IMR-90 (cell line): Measurements from ENCODE around the gene VSIR. TPM values are rescaled to one million over a fixed set of nuclear protein-coding genes. Genes with fewer than 3 reads are reported as not detected.

Experiments
- ATAC-seq: fragments of 200-7000 bp; cut with Tn5 transposase; 2 replicates; pipeline ENCODE4 v1.9.1; 2020; ENCODE audit warnings: low read depth, mild to moderate bottlenecking, moderate library complexity
- BruUV-seq: library from RNA; stranded (reverse); fragments of 400-500 nt; replicated peaks from 2 replicates; lab custom pipeline; 2021; lab: Mats Ljungman, UMichigan
- CTCF ChIA-PET: fragments of 300-600 bp; formaldehyde crosslinking; extraction: SDS; loops from one replicate; lab custom pipeline; 2021; ENCODE audit warnings: antibody characterized with exemption; lab: Yijun Ruan, JAX
- POLR2A ChIA-PET: fragments of 300-600 bp; sonication (Branson Sonifier 250); formaldehyde crosslinking; loops from one replicate; lab custom pipeline; 2022; ENCODE audit warnings: antibody characterized with exemption; ENCODE audit not compliant: unreplicated experiment; lab: Charles Lee
- DNase-seq: peaks from one replicate; pipeline ENCODE4 v3.0.0; 2013
- H2AFZ ChIP-seq: replicated peaks from 2 replicates; pipeline ENCODE3; 2013; ENCODE audit warnings: low read length, mild to moderate bottlenecking; ENCODE audit not compliant: poor library complexity
- H2AK5ac ChIP-seq: 2 replicates; pipeline ENCODE4 v1.6.1; 2013; ENCODE audit warnings: low read depth, low read length, inconsistent platforms
- H2AK9ac ChIP-seq: replicated peaks from 2 replicates; pipeline ENCODE3; 2013; ENCODE audit warnings: mild to moderate bottlenecking, low read depth, low read length, moderate library complexity; ENCODE audit not compliant: poor library complexity
- H2BK120ac ChIP-seq: 2 replicates; pipeline ENCODE4 v1.6.1; 2013; ENCODE audit warnings: low read depth, low read length, inconsistent platforms
- H2BK15ac ChIP-seq: 3 replicates; pipeline ENCODE4 v1.6.1; 2013; ENCODE audit warnings: low read depth, low read length, inconsistent platforms
- H2BK20ac ChIP-seq: 2 replicates; pipeline ENCODE4 v1.6.1; 2013; ENCODE audit warnings: low read depth, mild to moderate bottlenecking, inconsistent platforms, low read length, moderate library complexity
- H2BK5ac ChIP-seq: 2 replicates; pipeline ENCODE4 v1.6.1; 2013; ENCODE audit warnings: mild to moderate bottlenecking, low read depth, low read length, inconsistent platforms; ENCODE audit not compliant: poor library complexity, severe bottlenecking
- H3K14ac ChIP-seq: replicated peaks from 2 replicates; pipeline ENCODE4 v1.6.1; 2013; ENCODE audit warnings: low read depth, low read length, inconsistent platforms
- H3K18ac ChIP-seq: 2 replicates; pipeline ENCODE4 v1.6.1; 2013; ENCODE audit warnings: low read depth, low read length, control low read depth
- H3K23ac ChIP-seq: 2 replicates; pipeline ENCODE4 v1.6.1; 2013; ENCODE audit warnings: low read depth, low read length, inconsistent platforms
- H3K27ac ChIP-seq: 2 replicates; pipeline ENCODE4 v1.5.1; 2013; ENCODE audit warnings: mild to moderate bottlenecking, control low read depth, low read length; ENCODE audit not compliant: insufficient read depth
- H3K27me3 ChIP-seq: 2 replicates; pipeline ENCODE4 v1.6.1; 2013; ENCODE audit warnings: low read length; ENCODE audit not compliant: control insufficient read depth, insufficient read depth
- H3K36me3 ChIP-seq: 2 replicates; pipeline ENCODE4 v1.6.1; 2013; ENCODE audit warnings: low read length, mixed read lengths; ENCODE audit not compliant: control insufficient read depth, insufficient read depth
- H3K4ac ChIP-seq: 2 replicates; pipeline ENCODE4 v1.6.1; 2013; ENCODE audit warnings: low read depth, low read length, inconsistent platforms
- H3K4me1 ChIP-seq: 2 replicates; pipeline ENCODE4 v1.6.1; 2013; ENCODE audit warnings: low read length, mixed read lengths; ENCODE audit not compliant: control insufficient read depth, insufficient read depth
- H3K4me2 ChIP-seq: 2 replicates; pipeline ENCODE4 v1.6.1; 2013; ENCODE audit warnings: low read depth, mild to moderate bottlenecking, control low read depth, low read length, moderate library complexity
- H3K4me3 ChIP-seq: 2 replicates; pipeline ENCODE4 v1.5.1; 2013; ENCODE audit warnings: low read depth, mild to moderate bottlenecking, control low read depth, low read length, moderate library complexity; ENCODE audit not compliant: insufficient read depth
- H3K56ac ChIP-seq: 2 replicates; pipeline ENCODE4 v1.6.1; 2013; ENCODE audit warnings: low read length, inconsistent platforms; ENCODE audit not compliant: insufficient read depth; ENCODE audit errors: extremely low read depth
- H3K79me1 ChIP-seq, 2 experiments: 2 replicates each; pipeline ENCODE4 v1.6.1; 2013; ENCODE audit warnings: low read length in 2 of 2, inconsistent platforms in 1 of 2, low read depth in 1 of 2
- H3K9ac ChIP-seq: 2 replicates; pipeline ENCODE4 v1.6.1; 2013; ENCODE audit warnings: low read depth, low read length, control low read depth
- H3K9me1 ChIP-seq: 2 replicates; pipeline ENCODE4 v1.6.1; 2013; ENCODE audit warnings: low read length, inconsistent platforms; ENCODE audit not compliant: insufficient read depth
- H3K9me3 ChIP-seq: 2 replicates; pipeline ENCODE4 v1.6.1; 2013; ENCODE audit warnings: low read length; ENCODE audit not compliant: control insufficient read depth, insufficient read depth
- H4K20me1 ChIP-seq: 2 replicates; pipeline ENCODE4 v1.6.1; 2013; ENCODE audit warnings: low read length, inconsistent platforms; ENCODE audit not compliant: insufficient read depth
- H4K5ac ChIP-seq: 2 replicates; pipeline ENCODE4 v1.6.1; 2013; ENCODE audit warnings: mild to moderate bottlenecking, low read depth, low read length, control low read depth
- H4K8ac ChIP-seq, 2 experiments: 2 replicates each; pipeline ENCODE4 v1.6.1; 2013; ENCODE audit warnings: low read depth in 2 of 2, low read length in 2 of 2, control low read depth in 1 of 2, inconsistent platforms in 1 of 2
- H4K91ac ChIP-seq: 2 replicates; pipeline ENCODE4 v1.6.1; 2013; ENCODE audit warnings: low read depth, low read length, inconsistent platforms; ENCODE audit not compliant: insufficient read depth
- CEBPB ChIP-seq: IDR thresholded peaks from 2 replicates; pipeline ENCODE4 v1.6.1; 2012; ENCODE audit warnings: low read depth, low read length, improper control_type of control experiment
- CTCF ChIP-seq: conservative IDR thresholded peaks from 2 replicates; pipeline ENCODE4 v1.5.1; 2012; ENCODE audit warnings: mild to moderate bottlenecking, low read depth, low read length, improper control_type of control experiment
- ELK1 ChIP-seq: fragments of 150-350 bp; IDR thresholded peaks from 2 replicates; pipeline ENCODE4 v1.6.1; 2016; ENCODE audit warnings: low read depth, mild to moderate bottlenecking, low read length, moderate library complexity, borderline replicate concordance
- FOS ChIP-seq: fragments of 150-350 bp; IDR thresholded peaks from 2 replicates; pipeline ENCODE4 v1.6.1; 2016; ENCODE audit warnings: low read depth, low read length
- MAFK ChIP-seq: IDR thresholded peaks from 2 replicates; pipeline ENCODE4 v1.6.1; 2012; ENCODE audit warnings: low read depth, low read length, improper control_type of control experiment
- MAZ ChIP-seq: IDR thresholded peaks from 2 replicates; pipeline ENCODE4 v1.6.1; 2012; ENCODE audit warnings: low read depth, mild to moderate bottlenecking, low read length, improper control_type of control experiment, moderate library complexity, borderline replicate concordance
- MXI1 ChIP-seq: IDR thresholded peaks from 2 replicates; pipeline ENCODE4 v1.6.1; 2012; ENCODE audit warnings: low read depth, mild to moderate bottlenecking, low read length, moderate library complexity, borderline replicate concordance
- NFE2L2 ChIP-seq: fragments of 150-350 bp; IDR thresholded peaks from 2 replicates; pipeline ENCODE4 v1.6.1; 2016; ENCODE audit warnings: low read depth, mild to moderate bottlenecking, low read length
- POLR2A ChIP-seq: IDR thresholded peaks from 2 replicates; pipeline ENCODE4 v1.6.1; 2012; ENCODE audit warnings: mild to moderate bottlenecking, low read depth, low read length
- RAD21 ChIP-seq: IDR thresholded peaks from 2 replicates; pipeline ENCODE4 v1.6.1; 2012; ENCODE audit warnings: low read length, improper control_type of control experiment
- RCOR1 ChIP-seq: IDR thresholded peaks from 2 replicates; pipeline ENCODE4 v1.6.1; 2012; ENCODE audit warnings: mild to moderate bottlenecking, low read length, improper control_type of control experiment; ENCODE audit not compliant: insufficient replicate concordance
- USF2 ChIP-seq: fragments of 150-350 bp; IDR thresholded peaks from 2 replicates; pipeline ENCODE4 v1.6.1; 2017; ENCODE audit warnings: mild to moderate bottlenecking, antibody characterized with exemption, low read length, low read depth
- WGBS, 2 experiments: methylation state at CpG; one replicate each; pipeline versions ENCODE4 v1.1.5 to v1.1.7; 2013; ENCODE audit warnings: missing lambda C conversion rate in 2 of 2; ENCODE audit not compliant: insufficient read length in 1 of 2; ENCODE audit errors: extremely low coverage in 2 of 2; 5-methylcytosine and 5-hydroxymethylcytosine counted together
- dilution Hi-C: fragments of 300-500 bp; cut with HindIII; formaldehyde crosslinking; loops from one replicate; pipeline ENCODE4 v1.14.3; 2018; ENCODE audit warnings: low sequenced_read_pairs; ENCODE audit not compliant: unreplicated experiment
- in situ Hi-C: fragments of 300-500 bp; cut with MboI; formaldehyde crosslinking; loops from 3 replicates; pipeline ENCODE4 v1.14.3; 2019; ENCODE audit warnings: low sequenced_read_pairs, inconsistent platforms, mixed read lengths
- intact Hi-C: fragments of 100-400 bp; cut with micrococcal nuclease; formaldehyde crosslinking; loops from 2 replicates; pipeline ENCODE4 v1.10.0; 2022
- polyA plus RNA-seq, 3 experiments: library from polyadenylated mRNA; depleted of rRNA; stranded (reverse); fragments of >200 nt; gene quantifications; 2 replicates each; pipeline ENCODE4 v1.2.3, GENCODE V29; 2012; ENCODE audit warnings: low replicate concordance in 1 of 3
- total RNA-seq: library from RNA; depleted of rRNA; stranded (reverse); fragments of >200 nt; gene quantifications from 2 replicates; pipeline ENCODE4 v1.2.3, GENCODE V29; 2012

VSIR gene
- total and polyA plus RNA-seq, 2 of the 4 experiments (the other 2 are of a cell fraction): 5.0 to 23.8 TPM

- 72% methylated on average over 4 of the region's 11 CpGs; no CpG with 5 or more reads in 1 of the 2 experiments for WGBS, 2 experiments
Measured at GRCh38 chr10:71726580-71727104, 46.7 kb downstream of the VSIR start.

More at GRCh38 chr10:71726580-71727104, 46.7 kb downstream of the VSIR start:
- DNase-seq: no peak
- Histone ChIP-seq H3K56ac (no peak overlapping the region), H2BK5ac (no peak overlapping the region), H4K8ac (no peak overlapping the region), H3K4ac (no peak overlapping the region), H3K18ac (no peak overlapping the region), H2BK20ac (no peak overlapping the region), H3K14ac (no peak overlapping the region), H3K9ac (no peak overlapping the region), H3K9me1 (no peaks in the 10 kb centered on the region), H3K27ac (no peak overlapping the region), H2BK120ac (no peak overlapping the region), H3K9me3 (no peaks in the 10 kb centered on the region; the same call in 1 of the 2 replicates), H3K4me2 (no peak overlapping the region), H4K5ac (no peak overlapping the region), H3K4me3 (no peak overlapping the region), H3K79me1 (no peaks in the 10 kb centered on the region), H3K4me1 (peaks cover 9% of the 10 kb centered on the region; the same call in 1 of the 2 replicates), H3K27me3 (no peaks in the 10 kb centered on the region; the same call in none of the 2 replicates), H4K91ac (no peak overlapping the region), H2BK15ac (no peak overlapping the region), H2AFZ (no peak overlapping the region), H3K36me3 (no peaks in the 10 kb centered on the region), H4K20me1 (no peaks in the 10 kb centered on the region), H2AK5ac (no peak overlapping the region; the same call in 1 of the 2 replicates), H3K23ac (no peak overlapping the region), H2AK9ac (no peak overlapping the region)
- CTCF ChIA-PET: no interaction called here
- BruUV-seq: no TSS peak
- POLR2A ChIA-PET: no interaction called here
- in situ Hi-C loops (no loop called here), dilution Hi-C loops (no loop called here), intact Hi-C loops (no loop called here)
- no peak; the same call in 1 of the 2 replicates for ATAC-seq
- no peak for TF ChIP-seq RCOR1
- TF ChIP-seq MAFK: no peak
- no peak for TF ChIP-seq USF2
- TF ChIP-seq ELK1: no peak
- TF ChIP-seq MAZ: no peak
- TF ChIP-seq CTCF: no peak
- TF ChIP-seq POLR2A: no peak
- TF ChIP-seq CEBPB: no peak
- no peak for TF ChIP-seq FOS
- TF ChIP-seq MXI1: no peak
- no peak for TF ChIP-seq NFE2L2
- TF ChIP-seq RAD21: no peak
